ENCODE results near the gene SPAG16.

GRCh38 chr2:213279116-213279620, 5.1 kb upstream of the SPAG16 start:
- TF ChIP-seq, protein P1, sequence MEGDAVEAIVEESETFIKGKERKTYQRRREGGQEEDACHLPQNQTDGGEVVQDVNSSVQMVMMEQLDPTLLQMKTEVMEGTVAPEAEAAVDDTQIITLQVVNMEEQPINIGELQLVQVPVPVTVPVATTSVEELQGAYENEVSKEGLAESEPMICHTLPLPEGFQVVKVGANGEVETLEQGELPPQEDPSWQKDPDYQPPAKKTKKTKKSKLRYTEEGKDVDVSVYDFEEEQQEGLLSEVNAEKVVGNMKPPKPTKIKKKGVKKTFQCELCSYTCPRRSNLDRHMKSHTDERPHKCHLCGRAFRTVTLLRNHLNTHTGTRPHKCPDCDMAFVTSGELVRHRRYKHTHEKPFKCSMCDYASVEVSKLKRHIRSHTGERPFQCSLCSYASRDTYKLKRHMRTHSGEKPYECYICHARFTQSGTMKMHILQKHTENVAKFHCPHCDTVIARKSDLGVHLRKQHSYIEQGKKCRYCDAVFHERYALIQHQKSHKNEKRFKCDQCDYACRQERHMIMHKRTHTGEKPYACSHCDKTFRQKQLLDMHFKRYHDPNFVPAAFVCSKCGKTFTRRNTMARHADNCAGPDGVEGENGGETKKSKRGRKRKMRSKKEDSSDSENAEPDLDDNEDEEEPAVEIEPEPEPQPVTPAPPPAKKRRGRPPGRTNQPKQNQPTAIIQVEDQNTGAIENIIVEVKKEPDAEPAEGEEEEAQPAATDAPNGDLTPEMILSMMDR (IDR thresholded peaks at IDR 0.05), result no peak
- no peak for TF ChIP-seq POLR2A (IDR thresholded peaks at IDR 0.05)
